Erythroblast (primary cell): ENCODE measurements around the gene PLPP3.

ENCODE experiments used
- GATA1 ChIP-seq: IDR thresholded peaks from 2 replicates; pipeline ENCODE4 v1.6.1; 2011; ENCODE audit warnings: low read depth, mild to moderate bottlenecking, control low read depth, low read length, moderate library complexity
- POLR2A ChIP-seq: IDR thresholded peaks from 2 replicates; pipeline ENCODE4 v1.6.1; 2011; ENCODE audit warnings: mild to moderate bottlenecking, low read length

- TF ChIP-seq POLR2A (no peak), GATA1 (no peak)
Observed at GRCh38 chr1:56591909-56592308, 12.5 kb upstream of the PLPP3 start.
